Ishikawa (cell line): ENCODE results near the gene MIOS.
A peak's percentile ranks its signal among the peaks of the same experiment; 100 is the strongest.

Experiments
- CEBPB ChIP-seq: IDR thresholded peaks from 2 replicates; pipeline ENCODE4 v1.6.1; 2012
- CREB1 ChIP-seq: IDR thresholded peaks from 2 replicates; pipeline ENCODE4 v1.6.1; 2012; ENCODE audit warnings: low read depth
- EGR1 ChIP-seq: IDR thresholded peaks from 2 replicates; pipeline ENCODE4 v1.6.1; 2012
- EP300 ChIP-seq: IDR thresholded peaks from 2 replicates; pipeline ENCODE4 v1.6.1; 2012; ENCODE audit warnings: borderline replicate concordance
- FOXM1 ChIP-seq: IDR thresholded peaks from 2 replicates; pipeline ENCODE4 v1.6.1; 2012; ENCODE audit warnings: low read depth, borderline replicate concordance
- NFIC ChIP-seq: IDR thresholded peaks from 2 replicates; pipeline ENCODE4 v1.6.1; 2012
- RAD21 ChIP-seq: IDR thresholded peaks from 2 replicates; pipeline ENCODE4 v1.6.1; 2012; ENCODE audit warnings: low read depth
- REST ChIP-seq: IDR thresholded peaks from 2 replicates; pipeline ENCODE4 v1.6.1; 2012; ENCODE audit warnings: low read depth, mild to moderate bottlenecking
- TAF1 ChIP-seq: IDR thresholded peaks from 2 replicates; pipeline ENCODE4 v1.6.1; 2012; ENCODE audit warnings: low read depth, mild to moderate bottlenecking
- TCF12 ChIP-seq: IDR thresholded peaks from 2 replicates; pipeline ENCODE4 v1.6.1; 2012; ENCODE audit warnings: low read depth
- TEAD4 ChIP-seq: IDR thresholded peaks from 2 replicates; pipeline ENCODE4 v1.6.1; 2012
- USF1 ChIP-seq: IDR thresholded peaks from 2 replicates; pipeline ENCODE4 v1.6.1; 2012
- YY1 ChIP-seq: IDR thresholded peaks from 2 replicates; pipeline ENCODE4 v1.6.1; 2012; ENCODE audit warnings: low read depth
- ZBTB7A ChIP-seq: IDR thresholded peaks from 2 replicates; pipeline ENCODE4 v1.6.1; 2012; ENCODE audit warnings: low read depth
- TF ChIP-seq, protein P1 (sequence below): IDR thresholded peaks from 2 replicates; pipeline ENCODE4 v1.6.1; 2012

MIOS gene

GRCh38 chr7:7607010-7607409, 40.3 kb downstream of the MIOS start:
- TF ChIP-seq NFIC (peak; percentile 88), CREB1 (no peak), USF1 (no peak), TEAD4 (peak; percentile 61), RAD21 (no peak), EP300 (peak; percentile 47; the same call in 1 of the 2 replicates)

- no peak for TF ChIP-seq CREB1
- no peak for TF ChIP-seq REST
- TF ChIP-seq ZBTB7A, result no peak
- TF ChIP-seq RAD21, result no peak
- no peak for TF ChIP-seq TAF1
- TF ChIP-seq, protein P1, sequence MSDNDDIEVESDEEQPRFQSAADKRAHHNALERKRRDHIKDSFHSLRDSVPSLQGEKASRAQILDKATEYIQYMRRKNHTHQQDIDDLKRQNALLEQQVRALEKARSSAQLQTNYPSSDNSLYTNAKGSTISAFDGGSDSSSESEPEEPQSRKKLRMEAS, result no peak
- TF ChIP-seq TCF12, result no peak
- no peak for TF ChIP-seq EGR1
- TF ChIP-seq EP300, result no peak
- TF ChIP-seq CEBPB, result no peak
- TF ChIP-seq TEAD4, result no peak
- no peak for TF ChIP-seq USF1
Observed at GRCh38 chr7:7609330-7609729, 42.6 kb downstream of the MIOS start.

- no peak for TF ChIP-seq TCF12
- TF ChIP-seq CEBPB, result no peak
- no peak for TF ChIP-seq TEAD4
- TF ChIP-seq NFIC, result no peak
- no peak for TF ChIP-seq RAD21
- TF ChIP-seq FOXM1, result no peak
- TF ChIP-seq YY1, result no peak
- TF ChIP-seq REST, result no peak
- TF ChIP-seq ZBTB7A, result no peak
- TF ChIP-seq, protein P1, result no peak
- no peak for TF ChIP-seq USF1
- no peak for TF ChIP-seq CREB1
- TF ChIP-seq EP300, result no peak
- no peak for TF ChIP-seq TAF1
- TF ChIP-seq EGR1, result no peak
Observed at GRCh38 chr7:7612519-7612918, 45.8 kb downstream of the MIOS start.

- no peak for TF ChIP-seq CEBPB
- no peak for TF ChIP-seq YY1
- TF ChIP-seq USF1, result no peak
- TF ChIP-seq EP300, result no peak
- TF ChIP-seq TEAD4, result no peak
- TF ChIP-seq ZBTB7A, result no peak
- TF ChIP-seq, protein P1, result no peak
- no peak for TF ChIP-seq RAD21
- no peak for TF ChIP-seq NFIC
- no peak for TF ChIP-seq TCF12
- no peak for TF ChIP-seq TAF1
- TF ChIP-seq CREB1, result no peak
- no peak for TF ChIP-seq FOXM1
- no peak for TF ChIP-seq REST
- no peak for TF ChIP-seq EGR1
Observed at GRCh38 chr7:7613210-7613609, 46.5 kb downstream of the MIOS start.
